HG02885 (cell line): Measurements from ENCODE around the gene WBP11.
A peak's percentile ranks its signal among the peaks of the same experiment; 100 is the strongest.

Source experiments
- ATAC-seq: cut with Tn5 transposase; IDR thresholded peaks from one replicate; pipeline ENCODE4 v1.9.1; 2021; ENCODE audit warnings: mild to moderate bottlenecking; ENCODE audit not compliant: unreplicated experiment, poor library complexity

The WBP11 gene

GRCh38 chr12:14826491-14826890, 23.2 kb upstream of the WBP11 start:
- no peak for ATAC-seq

- ATAC-seq: no peak
These were observed 22.0 kb upstream of the WBP11 start for GRCh38 chr12:14825256-14825655.

GRCh38 chr12:14824012-14824634, 20.8 kb upstream of the WBP11 start:
- ATAC-seq: peak; percentile 50

- ATAC-seq: no peak
These were observed 10.7 kb upstream of the WBP11 start, which contains the start of gene SMCO3 for GRCh38 chr12:14814014-14814413. Gene SMCO3, minus strand, starts transcription at chr12:14814182. Its CDS starts 7,502 bp downstream, at chr12:14806680.

GRCh38 chr12:14811486-14811885, 8.2 kb upstream of the WBP11 start:
- ATAC-seq: no peak

GRCh38 chr12:14810953-14811483, 7.7 kb upstream of the WBP11 start:
- no peak for ATAC-seq

- ATAC-seq: no peak
These were observed 7.1 kb upstream of the WBP11 start for GRCh38 chr12:14810167-14810952.

- peak; percentile 24 for ATAC-seq
These were observed 517 bp upstream of the WBP11 start for GRCh38 chr12:14803830-14804160.

GRCh38 chr12:14802721-14803010, 612 bp downstream of the WBP11 start:
- ATAC-seq: no peak

- no peak for ATAC-seq
These were observed 1.0 kb downstream of the WBP11 start for GRCh38 chr12:14802247-14802646.

- no peak for ATAC-seq
These were observed 8.2 kb downstream of the WBP11 start for GRCh38 chr12:14795028-14795448.

DNA sequence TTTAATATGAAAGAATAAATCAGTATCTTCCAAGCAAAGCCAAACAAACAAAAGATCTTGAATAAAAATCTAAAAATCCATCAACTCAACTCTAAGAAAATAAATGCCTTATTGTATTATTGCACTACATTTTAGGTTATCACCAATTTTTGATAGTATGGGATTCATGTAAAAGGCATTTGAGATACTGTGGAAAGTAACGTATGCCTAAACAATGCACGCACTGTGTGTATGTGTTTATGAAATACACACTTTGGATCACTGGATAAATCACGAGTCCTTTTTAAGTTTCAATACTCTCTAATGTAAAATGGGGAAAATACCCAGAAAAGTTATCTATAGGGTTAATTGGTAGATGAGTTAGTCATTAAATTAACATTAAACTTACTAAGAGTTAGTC, 17.7 kb downstream of the WBP11 start:
- ATAC-seq: no peak

DNA sequence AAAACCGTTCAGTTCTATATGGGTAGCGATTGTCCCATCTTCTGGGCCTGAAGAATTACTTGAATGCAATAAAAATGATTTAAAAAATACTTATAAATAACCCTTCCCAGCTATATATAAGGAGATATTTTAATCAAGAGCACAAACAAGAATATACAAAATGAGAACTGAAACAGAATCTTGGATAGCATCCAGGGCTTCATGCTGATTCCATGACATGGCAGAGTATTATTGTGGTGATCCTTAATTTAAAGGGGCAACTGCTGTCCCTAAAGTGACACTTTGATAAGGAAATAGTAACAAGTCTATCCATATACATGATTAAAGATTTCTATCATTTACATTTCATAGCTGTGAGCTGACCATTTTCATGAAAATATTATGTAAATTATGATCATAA, 18.8 kb downstream of the WBP11 start:
- ATAC-seq: no peak

GRCh38 chr12:14782756-14783155, 20.5 kb downstream of the WBP11 start:
- ATAC-seq: peak; percentile 85

DNA sequence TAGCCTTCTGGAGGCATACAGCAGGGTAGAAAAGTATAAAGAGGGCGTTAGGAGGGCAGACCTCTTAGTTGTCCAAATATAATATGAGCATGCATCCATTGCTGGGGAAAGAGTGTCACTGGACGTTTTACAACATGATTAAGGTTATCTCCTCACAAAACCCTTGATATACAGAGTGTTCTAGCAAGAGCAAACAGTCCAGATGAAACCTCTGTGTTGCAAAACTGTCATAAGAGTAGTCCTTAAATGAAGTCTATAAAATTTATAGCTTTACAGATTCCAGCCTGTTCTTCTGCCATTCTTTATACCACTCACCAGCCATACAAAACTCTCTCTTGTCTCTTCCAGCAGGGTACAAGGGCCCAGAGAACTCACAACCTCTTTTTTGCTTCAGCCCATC, 21.7 kb downstream of the WBP11 start:
- no peak for ATAC-seq

GRCh38 chr12:14780859-14781258, 22.4 kb downstream of the WBP11 start:
- no peak for ATAC-seq

DNA sequence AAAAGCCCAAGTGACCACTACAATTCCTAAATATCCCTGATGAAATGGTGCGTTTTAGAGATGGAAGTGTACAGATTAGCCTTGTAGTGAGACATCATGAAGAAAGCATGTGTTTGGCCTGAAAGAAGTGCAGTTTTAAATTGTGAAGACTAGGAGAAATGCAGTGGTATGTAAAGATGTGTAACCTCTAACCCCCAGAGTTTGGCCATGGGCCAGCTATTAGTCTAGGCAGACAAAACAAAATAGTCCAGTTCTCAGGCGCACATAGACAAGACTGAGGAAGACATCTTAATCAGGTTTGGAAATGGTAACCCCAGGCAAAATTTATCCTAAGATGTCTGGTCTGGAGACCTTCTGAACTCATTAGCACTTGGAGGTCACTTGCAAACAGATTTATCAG, 23.4 kb downstream of the WBP11 start:
- ATAC-seq: no peak

GRCh38 chr12:14777271-14777670, 26.0 kb downstream of the WBP11 start:
- ATAC-seq: no peak

- no peak for ATAC-seq
These were observed 26.9 kb downstream of the WBP11 start for GRCh38 chr12:14776236-14776961.

DNA sequence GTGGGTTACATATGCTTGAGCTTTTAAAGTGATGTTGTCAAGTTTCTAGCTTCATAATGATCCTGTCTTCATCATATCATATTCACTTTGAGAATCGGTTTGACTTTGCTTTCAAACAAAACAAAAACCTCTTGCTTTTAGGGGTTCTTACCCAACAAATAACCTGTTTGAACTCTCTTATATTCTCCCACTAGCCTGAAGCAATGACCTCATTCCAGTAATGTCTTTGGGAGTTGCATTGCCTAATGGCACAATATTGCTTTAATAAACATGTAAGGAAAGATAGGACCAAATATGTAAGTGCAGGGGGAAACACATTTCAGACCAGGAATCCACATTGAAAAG, 27.7 kb downstream of the WBP11 start:
- ATAC-seq: no peak

GRCh38 chr12:14774906-14775635, 28.2 kb downstream of the WBP11 start:
- ATAC-seq: no peak
